Skeletal muscle tissue (tissue), 4 donors: ENCODE measurements around the gene CBFA2T2. TPM values are rescaled to one million over a fixed set of nuclear protein-coding genes. Genes with fewer than 3 reads are reported as not detected.
"Not testable (repeated sequence)": the region's sequence is repeated elsewhere in the genome, so short reads cannot be mapped to it uniquely, and the experiment has no call there.

ENCODE experiments used
- H3K27ac ChIP-seq: one replicate; pipeline ENCODE4 v1.7.0; 2013; ENCODE audit warnings: mild to moderate bottlenecking, low read depth, low read length, inconsistent platforms
- H3K27me3 ChIP-seq, 3 donors: one replicate each; pipeline ENCODE4 v1.7.0; 2013; ENCODE audit warnings: low read length in 3 of 3; ENCODE audit not compliant: control insufficient read depth in 3 of 3, insufficient read depth in 3 of 3
- H3K36me3 ChIP-seq, 3 donors: one replicate each; pipeline ENCODE4 v1.7.0; 2013; ENCODE audit warnings: low read length in 3 of 3; ENCODE audit not compliant: control insufficient read depth in 3 of 3, insufficient read depth in 3 of 3
- H3K4me1 ChIP-seq, 3 donors: one replicate each; pipeline ENCODE4 v1.7.0; 2013; ENCODE audit warnings: low read length in 3 of 3, mild to moderate bottlenecking in 3 of 3; ENCODE audit not compliant: control insufficient read depth in 3 of 3, insufficient read depth in 3 of 3
- H3K4me3 ChIP-seq, 3 donors: one replicate each; pipeline ENCODE4 v1.7.0; 2013; ENCODE audit warnings: low read length in 3 of 3
- H3K9ac ChIP-seq, 3 donors: one replicate each; pipeline ENCODE4 v1.7.0; 2013; ENCODE audit warnings: low read length in 3 of 3, mild to moderate bottlenecking in 3 of 3, moderate library complexity in 2 of 3, low read depth in 1 of 3
- H3K9me3 ChIP-seq, 3 donors: one replicate each; pipeline ENCODE4 v1.7.0; 2013; ENCODE audit warnings: low read length in 3 of 3; ENCODE audit not compliant: control insufficient read depth in 3 of 3
- total RNA-seq: library from RNA; depleted of rRNA; stranded (reverse); fragments of >200 nt; gene quantifications from one replicate; pipeline ENCODE4 v1.2.3, GENCODE V29; 2014
- donor health status: Osteomylitis.

The CBFA2T2 gene
- total RNA-seq, 1 donor from 2014 or later = 10.4 TPM

DNA sequence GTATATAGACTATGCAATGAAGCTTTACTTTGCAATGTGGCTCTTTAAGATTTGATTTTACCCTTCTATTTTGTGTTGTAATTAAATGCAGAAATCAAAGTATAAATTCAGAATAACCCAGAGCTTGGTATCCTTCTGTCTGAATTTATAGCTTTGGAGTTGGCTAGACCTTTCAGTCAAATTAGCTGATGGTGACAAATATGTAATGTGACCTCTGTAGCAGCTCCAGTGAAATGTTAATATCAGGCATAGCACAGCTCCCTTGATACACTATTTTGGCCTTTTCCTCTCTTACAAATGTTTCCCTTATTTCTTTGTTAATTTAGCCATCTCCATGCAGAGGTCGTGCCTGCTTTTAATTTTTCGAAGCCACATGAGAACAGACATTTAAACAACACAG, 11.1 kb downstream of the CBFA2T2 start:
- Histone ChIP-seq H3K27me3 (no peaks in the 10 kb centered on the region), H3K9ac (peak overlapping the region in 2 of 3 donors; percentile 6 to 40), H3K36me3 (no peaks in the 10 kb centered on the region), H3K9me3 (no peaks in the 10 kb centered on the region), H3K4me1 (peaks cover 8 to 14% (median 10%) of the 10 kb centered on the region in 3 donors), H3K27ac (no peak overlapping the region), H3K4me3 (no peak overlapping the region)

DNA sequence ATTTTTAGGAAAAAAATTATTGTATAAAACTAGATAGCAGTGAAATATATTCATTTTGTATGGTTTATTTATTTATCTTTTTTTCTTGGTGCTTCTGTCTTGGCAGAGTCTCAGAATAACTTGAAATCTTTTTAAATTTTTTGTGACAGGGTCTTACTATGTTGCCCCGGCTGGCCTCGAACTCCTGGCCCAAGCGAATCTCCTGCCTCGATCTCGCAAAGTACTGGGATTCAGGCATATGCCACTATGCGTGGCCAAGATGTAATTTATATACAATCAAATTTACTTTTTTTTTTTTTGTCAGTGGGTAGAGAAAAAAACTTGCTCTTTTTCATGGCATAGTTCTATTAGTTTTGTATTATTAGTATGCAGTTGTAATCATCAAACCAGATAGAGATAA, 13.7 kb downstream of the CBFA2T2 start:
- H3K9me3 ChIP-seq = no peaks in the 10 kb centered on the region
- no peak overlapping the region for H3K4me3 ChIP-seq
- no peak overlapping the region for H3K9ac ChIP-seq
- no peaks in the 10 kb centered on the region for H3K36me3 ChIP-seq
- H3K27ac ChIP-seq = no peak overlapping the region
- H3K4me1 ChIP-seq = peaks cover 8% of the 10 kb centered on the region in 3 donors
- H3K27me3 ChIP-seq = no peaks in the 10 kb centered on the region

- Histone ChIP-seq H3K27ac (no peak overlapping the region), H3K27me3 (no peaks in the 10 kb centered on the region), H3K4me3 (no peak overlapping the region), H3K4me1 (peaks cover 0 to 2% (median 0%) of the 10 kb centered on the region in 3 donors), H3K9ac (no peak overlapping the region), H3K36me3 (no peaks in the 10 kb centered on the region), H3K9me3 (no peaks in the 10 kb centered on the region)
Observed at GRCh38 chr20:33506576-33506975, 16.7 kb downstream of the CBFA2T2 start.

- no peaks in the 10 kb centered on the region for H3K27me3 ChIP-seq
- no peak overlapping the region for H3K9ac ChIP-seq
- no peaks in the 10 kb centered on the region for H3K9me3 ChIP-seq
- no peaks in the 10 kb centered on the region for H3K36me3 ChIP-seq
- H3K4me3 ChIP-seq = no peak overlapping the region
- H3K4me1 ChIP-seq = peaks cover 0 to 2% (median 0%) of the 10 kb centered on the region in 3 donors
- H3K27ac ChIP-seq = no peak overlapping the region
Observed at GRCh38 chr20:33507461-33507860, 17.6 kb downstream of the CBFA2T2 start.

- H3K4me3 ChIP-seq, H3K9me3 ChIP-seq, H3K27me3 ChIP-seq, H3K36me3 ChIP-seq, H3K27ac ChIP-seq, H3K4me1 ChIP-seq, H3K9ac ChIP-seq: not testable (repeated sequence)
Observed at GRCh38 chr20:33508015-33508414, 18.1 kb downstream of the CBFA2T2 start.

DNA sequence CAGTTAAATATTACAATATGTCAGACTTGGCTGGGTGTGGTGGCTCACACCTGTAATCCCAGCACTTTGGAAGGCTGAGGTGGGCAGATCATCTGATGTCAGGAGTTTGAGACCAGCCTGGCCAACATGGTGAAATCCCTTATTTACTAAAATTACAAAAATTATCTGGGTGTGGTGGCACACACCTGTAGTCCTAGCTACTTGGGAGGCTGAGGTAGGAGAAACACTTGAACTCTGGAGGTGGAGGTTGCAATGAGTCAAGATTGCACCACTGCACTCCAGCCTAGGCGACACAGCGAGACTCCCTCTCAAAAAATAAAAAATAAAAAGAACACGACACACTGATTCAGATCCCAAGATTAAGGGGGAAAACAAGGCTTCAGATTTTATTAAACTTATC, 19.2 kb downstream of the CBFA2T2 start:
- H3K9me3 ChIP-seq, H3K4me3 ChIP-seq, H3K9ac ChIP-seq, H3K36me3 ChIP-seq, H3K27ac ChIP-seq, H3K27me3 ChIP-seq, H3K4me1 ChIP-seq: not testable (repeated sequence)

GRCh38 chr20:33511876-33512275, 22.0 kb downstream of the CBFA2T2 start:
- H3K4me1 ChIP-seq, H3K27ac ChIP-seq, H3K27me3 ChIP-seq, H3K4me3 ChIP-seq, H3K9ac ChIP-seq, H3K9me3 ChIP-seq, H3K36me3 ChIP-seq: not testable (repeated sequence)

DNA sequence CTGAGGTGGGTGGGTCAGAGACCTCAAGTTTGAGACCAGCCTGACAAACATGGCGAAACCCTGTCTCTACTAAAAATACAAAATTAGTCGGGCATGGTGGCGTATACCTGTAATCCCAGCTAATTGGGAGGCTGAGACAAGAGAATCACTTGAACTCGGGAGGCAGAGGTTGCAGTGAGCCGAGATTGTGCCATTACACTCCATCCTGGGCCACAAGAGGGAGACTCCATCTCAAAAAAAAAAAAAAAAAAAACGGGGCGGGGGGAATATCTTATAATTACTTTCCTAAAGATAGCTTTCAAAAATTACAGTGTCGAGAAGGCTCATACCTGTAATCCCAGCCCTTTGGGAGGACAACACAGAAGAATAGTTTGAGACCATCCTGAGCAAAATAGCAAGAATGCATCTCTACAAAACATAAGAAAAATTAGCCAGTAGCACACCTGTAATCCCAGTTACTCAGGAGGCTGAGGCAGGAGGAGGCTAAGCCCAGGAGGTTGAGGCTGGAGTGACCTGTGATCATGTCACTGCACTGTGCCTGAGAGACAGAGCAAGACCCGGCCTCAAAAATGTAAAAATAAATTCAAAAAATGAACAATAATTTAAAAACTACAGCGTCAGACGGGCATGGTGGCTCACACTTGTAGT, 25.8 kb downstream of the CBFA2T2 start:
- no peak overlapping the region for H3K4me3 ChIP-seq
- no peaks in the 10 kb centered on the region for H3K27me3 ChIP-seq
- no peaks in the 10 kb centered on the region for H3K9me3 ChIP-seq
- no peak overlapping the region for H3K27ac ChIP-seq
- H3K9ac ChIP-seq = no peak overlapping the region
- peaks cover 0 to 2% (median 0%) of the 10 kb centered on the region in 3 donors for H3K4me1 ChIP-seq
- no peaks in the 10 kb centered on the region for H3K36me3 ChIP-seq

DNA sequence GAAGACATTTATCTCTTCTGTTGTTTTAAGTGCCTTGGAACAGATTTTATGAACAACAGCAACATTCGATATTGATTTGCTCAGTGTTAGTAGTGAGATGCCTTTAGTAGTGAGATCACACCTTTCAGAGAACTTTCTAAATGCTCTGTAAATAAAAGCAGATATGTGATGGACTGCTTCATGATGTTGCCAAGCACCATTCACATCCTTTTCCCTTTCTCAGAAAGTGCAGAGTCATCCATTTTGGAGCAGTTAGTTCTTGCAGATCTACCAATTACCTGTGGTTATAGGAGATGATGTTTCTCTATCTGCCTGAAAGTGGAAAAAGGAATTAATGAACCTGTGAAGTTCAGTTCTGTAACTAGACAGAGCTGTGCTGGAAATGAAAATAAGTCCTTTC, 27.0 kb downstream of the CBFA2T2 start:
- Histone ChIP-seq H3K4me1 (peaks cover 0 to 3% (median 0%) of the 10 kb centered on the region in 3 donors), H3K9ac (no peak overlapping the region), H3K27ac (no peak overlapping the region)

DNA sequence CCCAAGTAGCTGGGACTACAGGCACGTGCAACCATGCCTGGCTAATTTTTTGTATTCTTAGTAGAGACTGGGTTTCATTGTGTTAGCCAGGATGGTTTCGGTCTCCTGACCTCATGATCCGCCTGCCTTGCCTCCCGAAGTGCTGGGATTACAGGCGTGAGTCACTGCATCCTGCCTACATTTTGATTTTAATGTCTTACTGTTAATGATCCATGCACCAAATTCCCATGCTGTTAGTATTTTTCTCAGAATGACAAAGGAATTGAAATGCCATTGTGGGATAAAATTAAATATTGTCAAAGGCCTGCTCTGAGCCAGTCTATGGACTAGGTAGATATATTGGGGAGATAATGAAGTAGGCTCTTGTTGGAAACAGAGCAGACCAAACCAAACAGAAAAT, 28.2 kb downstream of the CBFA2T2 start:
- Histone ChIP-seq H3K4me1 (peaks cover 0 to 3% (median 0%) of the 10 kb centered on the region in 3 donors), H3K36me3 (no peaks in the 10 kb centered on the region), H3K9me3 (no peaks in the 10 kb centered on the region), H3K27me3 (no peaks in the 10 kb centered on the region), H3K27ac (peak overlapping the region; percentile 47), H3K4me3 (no peak overlapping the region), H3K9ac (no peak overlapping the region)

More for the DNA sequence above, 27.0 kb downstream of the CBFA2T2 start:
- Histone ChIP-seq H3K27me3 (no peaks in the 10 kb centered on the region), H3K36me3 (no peaks in the 10 kb centered on the region), H3K9me3 (no peaks in the 10 kb centered on the region), H3K4me3 (no peak overlapping the region)
